Hepatic stellate cell (primary cell): ENCODE data around the gene FHIT.
"Not testable (repeated sequence)": the region's sequence is repeated elsewhere in the genome, so short reads cannot be mapped to it uniquely, and the experiment has no call there.

Experiments
- DNase-seq: peaks from one replicate; pipeline ENCODE4 v3.0.0; 2011; ENCODE audit warnings: low spot score

FHIT gene

GRCh38 chr3:60557122-60557521 is 694.1 kb downstream of the FHIT start:
- no peak for DNase-seq

- no peak for DNase-seq
These were observed 695.4 kb downstream of the FHIT start for GRCh38 chr3:60555686-60556354.

GRCh38 chr3:60553144-60553543 is 698.1 kb downstream of the FHIT start:
- DNase-seq = no peak

- DNase-seq = no peak
These were observed 698.7 kb downstream of the FHIT start for GRCh38 chr3:60552581-60552980.

- DNase-seq = no peak
These were observed 699.6 kb downstream of the FHIT start for GRCh38 chr3:60551455-60552209.

GRCh38 chr3:60549863-60550262 is 701.4 kb downstream of the FHIT start:
- DNase-seq = no peak

GRCh38 chr3:60542995-60543394 is 708.3 kb downstream of the FHIT start:
- DNase-seq = no peak

- DNase-seq = not testable (repeated sequence)
These were observed 711.9 kb downstream of the FHIT start for GRCh38 chr3:60539394-60539793.

- DNase-seq = no peak
These were observed 714.8 kb downstream of the FHIT start for GRCh38 chr3:60536420-60536819.

GRCh38 chr3:60531759-60532158 is 719.5 kb downstream of the FHIT start:
- DNase-seq = no peak

GRCh38 chr3:60528651-60529050 is 722.6 kb downstream of the FHIT start:
- DNase-seq = no peak

GRCh38 chr3:60523536-60523935 is 727.7 kb downstream of the FHIT start:
- no peak for DNase-seq

- no peak for DNase-seq
These were observed 734.1 kb downstream of the FHIT start for GRCh38 chr3:60517134-60517533.

GRCh38 chr3:60514866-60515265 is 736.4 kb downstream of the FHIT start:
- DNase-seq = no peak

- DNase-seq = no peak
These were observed 737.1 kb downstream of the FHIT start for GRCh38 chr3:60514085-60514649.

- no peak for DNase-seq
These were observed 738.0 kb downstream of the FHIT start for GRCh38 chr3:60513241-60513640.

GRCh38 chr3:60512506-60512905 is 738.7 kb downstream of the FHIT start:
- DNase-seq = no peak

- DNase-seq = no peak
These were observed 741.8 kb downstream of the FHIT start for GRCh38 chr3:60509471-60509870.

GRCh38 chr3:60504827-60505457 is 746.3 kb downstream of the FHIT start:
- no peak for DNase-seq

- no peak for DNase-seq
These were observed 749.9 kb downstream of the FHIT start for GRCh38 chr3:60501314-60501713.

- DNase-seq = no peak
These were observed 753.4 kb downstream of the FHIT start for GRCh38 chr3:60497902-60498301.

GRCh38 chr3:60490992-60491391 is 760.3 kb downstream of the FHIT start:
- DNase-seq = no peak

- DNase-seq = no peak
These were observed 776.2 kb downstream of the FHIT start for GRCh38 chr3:60475096-60475495.
